Uterus (tissue), 2 donors: Measurements from ENCODE around the gene AP1G1.

Source experiments
- CTCF ChIP-seq, 4 experiments: fragments of 200-600 bp in 2 of 4; fragments of 450-650 bp in 2 of 4; sonication (generic) in 2 of 4; IDR thresholded peaks; one replicate each; pipeline ENCODE4 v1.5.1; 2016 to 2019; ENCODE audit warnings: antibody characterized with exemption in 4 of 4, mild to moderate bottlenecking in 2 of 4, moderate library complexity in 1 of 4
- POLR2A ChIP-seq, 2 donors: fragments of 450-650 bp; IDR thresholded peaks; one replicate each; pipeline ENCODE4 v1.6.1; 2016; ENCODE audit warnings: antibody characterized with exemption in 2 of 2, mild to moderate bottlenecking in 1 of 2, moderate library complexity in 1 of 2

- no peak for TF ChIP-seq CTCF (IDR thresholded peaks at IDR 0.05)
- no peak for TF ChIP-seq POLR2A (IDR thresholded peaks at IDR 0.05)
These were observed 2.7 kb upstream of the AP1G1 start for GRCh38 chr16:71811261-71811803.
